IMR-90 (cell line): Measurements from ENCODE around the gene TRIM25. TPM values are rescaled to one million over a fixed set of nuclear protein-coding genes. Genes with fewer than 3 reads are reported as not detected.

Source experiments
- ATAC-seq: fragments of 200-7000 bp; cut with Tn5 transposase; 2 replicates; pipeline ENCODE4 v1.9.1; 2020; ENCODE audit warnings: low read depth, mild to moderate bottlenecking, moderate library complexity
- BruUV-seq: library from RNA; stranded (reverse); fragments of 400-500 nt; replicated peaks from 2 replicates; lab custom pipeline; 2021; lab: Mats Ljungman, UMichigan
- CTCF ChIA-PET: fragments of 300-600 bp; formaldehyde crosslinking; extraction: SDS; loops from one replicate; lab custom pipeline; 2021; ENCODE audit warnings: antibody characterized with exemption; lab: Yijun Ruan, JAX
- POLR2A ChIA-PET: fragments of 300-600 bp; sonication (Branson Sonifier 250); formaldehyde crosslinking; loops from one replicate; lab custom pipeline; 2022; ENCODE audit warnings: antibody characterized with exemption; ENCODE audit not compliant: unreplicated experiment; lab: Charles Lee
- DNase-seq: peaks from one replicate; pipeline ENCODE4 v3.0.0; 2013
- H2AFZ ChIP-seq: replicated peaks from 2 replicates; pipeline ENCODE3; 2013; ENCODE audit warnings: low read length, mild to moderate bottlenecking; ENCODE audit not compliant: poor library complexity
- H2AK5ac ChIP-seq: 2 replicates; pipeline ENCODE4 v1.6.1; 2013; ENCODE audit warnings: low read depth, low read length, inconsistent platforms
- H2AK9ac ChIP-seq: replicated peaks from 2 replicates; pipeline ENCODE3; 2013; ENCODE audit warnings: mild to moderate bottlenecking, low read depth, low read length, moderate library complexity; ENCODE audit not compliant: poor library complexity
- H2BK120ac ChIP-seq: 2 replicates; pipeline ENCODE4 v1.6.1; 2013; ENCODE audit warnings: low read depth, low read length, inconsistent platforms
- H2BK15ac ChIP-seq: 3 replicates; pipeline ENCODE4 v1.6.1; 2013; ENCODE audit warnings: low read depth, low read length, inconsistent platforms
- H2BK20ac ChIP-seq: 2 replicates; pipeline ENCODE4 v1.6.1; 2013; ENCODE audit warnings: low read depth, mild to moderate bottlenecking, inconsistent platforms, low read length, moderate library complexity
- H2BK5ac ChIP-seq: 2 replicates; pipeline ENCODE4 v1.6.1; 2013; ENCODE audit warnings: mild to moderate bottlenecking, low read depth, low read length, inconsistent platforms; ENCODE audit not compliant: poor library complexity, severe bottlenecking
- H3K14ac ChIP-seq: replicated peaks from 2 replicates; pipeline ENCODE4 v1.6.1; 2013; ENCODE audit warnings: low read depth, low read length, inconsistent platforms
- H3K18ac ChIP-seq: 2 replicates; pipeline ENCODE4 v1.6.1; 2013; ENCODE audit warnings: low read depth, low read length, control low read depth
- H3K23ac ChIP-seq: 2 replicates; pipeline ENCODE4 v1.6.1; 2013; ENCODE audit warnings: low read depth, low read length, inconsistent platforms
- H3K27ac ChIP-seq: 2 replicates; pipeline ENCODE4 v1.5.1; 2013; ENCODE audit warnings: mild to moderate bottlenecking, control low read depth, low read length; ENCODE audit not compliant: insufficient read depth
- H3K27me3 ChIP-seq: 2 replicates; pipeline ENCODE4 v1.6.1; 2013; ENCODE audit warnings: low read length; ENCODE audit not compliant: control insufficient read depth, insufficient read depth
- H3K36me3 ChIP-seq: 2 replicates; pipeline ENCODE4 v1.6.1; 2013; ENCODE audit warnings: low read length, mixed read lengths; ENCODE audit not compliant: control insufficient read depth, insufficient read depth
- H3K4ac ChIP-seq: 2 replicates; pipeline ENCODE4 v1.6.1; 2013; ENCODE audit warnings: low read depth, low read length, inconsistent platforms
- H3K4me1 ChIP-seq: 2 replicates; pipeline ENCODE4 v1.6.1; 2013; ENCODE audit warnings: low read length, mixed read lengths; ENCODE audit not compliant: control insufficient read depth, insufficient read depth
- H3K4me2 ChIP-seq: 2 replicates; pipeline ENCODE4 v1.6.1; 2013; ENCODE audit warnings: low read depth, mild to moderate bottlenecking, control low read depth, low read length, moderate library complexity
- H3K4me3 ChIP-seq: 2 replicates; pipeline ENCODE4 v1.5.1; 2013; ENCODE audit warnings: low read depth, mild to moderate bottlenecking, control low read depth, low read length, moderate library complexity; ENCODE audit not compliant: insufficient read depth
- H3K56ac ChIP-seq: 2 replicates; pipeline ENCODE4 v1.6.1; 2013; ENCODE audit warnings: low read length, inconsistent platforms; ENCODE audit not compliant: insufficient read depth; ENCODE audit errors: extremely low read depth
- H3K79me1 ChIP-seq, 2 experiments: 2 replicates each; pipeline ENCODE4 v1.6.1; 2013; ENCODE audit warnings: low read length in 2 of 2, inconsistent platforms in 1 of 2, low read depth in 1 of 2
- H3K9ac ChIP-seq: 2 replicates; pipeline ENCODE4 v1.6.1; 2013; ENCODE audit warnings: low read depth, low read length, control low read depth
- H3K9me1 ChIP-seq: 2 replicates; pipeline ENCODE4 v1.6.1; 2013; ENCODE audit warnings: low read length, inconsistent platforms; ENCODE audit not compliant: insufficient read depth
- H3K9me3 ChIP-seq: 2 replicates; pipeline ENCODE4 v1.6.1; 2013; ENCODE audit warnings: low read length; ENCODE audit not compliant: control insufficient read depth, insufficient read depth
- H4K20me1 ChIP-seq: 2 replicates; pipeline ENCODE4 v1.6.1; 2013; ENCODE audit warnings: low read length, inconsistent platforms; ENCODE audit not compliant: insufficient read depth
- H4K5ac ChIP-seq: 2 replicates; pipeline ENCODE4 v1.6.1; 2013; ENCODE audit warnings: mild to moderate bottlenecking, low read depth, low read length, control low read depth
- H4K8ac ChIP-seq, 2 experiments: 2 replicates each; pipeline ENCODE4 v1.6.1; 2013; ENCODE audit warnings: low read depth in 2 of 2, low read length in 2 of 2, control low read depth in 1 of 2, inconsistent platforms in 1 of 2
- H4K91ac ChIP-seq: 2 replicates; pipeline ENCODE4 v1.6.1; 2013; ENCODE audit warnings: low read depth, low read length, inconsistent platforms; ENCODE audit not compliant: insufficient read depth
- CEBPB ChIP-seq: IDR thresholded peaks from 2 replicates; pipeline ENCODE4 v1.6.1; 2012; ENCODE audit warnings: low read depth, low read length, improper control_type of control experiment
- CHD1 ChIP-seq: IDR thresholded peaks from 2 replicates; pipeline ENCODE4 v1.6.1; 2012; ENCODE audit warnings: low read depth, low read length, improper control_type of control experiment
- FOS ChIP-seq: fragments of 150-350 bp; IDR thresholded peaks from 2 replicates; pipeline ENCODE4 v1.6.1; 2016; ENCODE audit warnings: low read depth, low read length
- NFE2L2 ChIP-seq: fragments of 150-350 bp; IDR thresholded peaks from 2 replicates; pipeline ENCODE4 v1.6.1; 2016; ENCODE audit warnings: low read depth, mild to moderate bottlenecking, low read length
- RAD21 ChIP-seq: IDR thresholded peaks from 2 replicates; pipeline ENCODE4 v1.6.1; 2012; ENCODE audit warnings: low read length, improper control_type of control experiment
- RFX5 ChIP-seq: IDR thresholded peaks from 2 replicates; pipeline ENCODE4 v1.8.0; 2012; ENCODE audit warnings: low read depth, mild to moderate bottlenecking, low read length, moderate library complexity
- WGBS, 2 experiments: methylation state at CpG; one replicate each; pipeline versions ENCODE4 v1.1.5 to v1.1.7; 2013; ENCODE audit warnings: missing lambda C conversion rate in 2 of 2; ENCODE audit not compliant: insufficient read length in 1 of 2; ENCODE audit errors: extremely low coverage in 2 of 2; 5-methylcytosine and 5-hydroxymethylcytosine counted together
- dilution Hi-C: fragments of 300-500 bp; cut with HindIII; formaldehyde crosslinking; loops from one replicate; pipeline ENCODE4 v1.14.3; 2018; ENCODE audit warnings: low sequenced_read_pairs; ENCODE audit not compliant: unreplicated experiment
- in situ Hi-C: fragments of 300-500 bp; cut with MboI; formaldehyde crosslinking; loops from 3 replicates; pipeline ENCODE4 v1.14.3; 2019; ENCODE audit warnings: low sequenced_read_pairs, inconsistent platforms, mixed read lengths
- intact Hi-C: fragments of 100-400 bp; cut with micrococcal nuclease; formaldehyde crosslinking; loops from 2 replicates; pipeline ENCODE4 v1.10.0; 2022
- polyA plus RNA-seq, 3 experiments: library from polyadenylated mRNA; depleted of rRNA; stranded (reverse); fragments of >200 nt; gene quantifications; 2 replicates each; pipeline ENCODE4 v1.2.3, GENCODE V29; 2012; ENCODE audit warnings: low replicate concordance in 1 of 3
- total RNA-seq: library from RNA; depleted of rRNA; stranded (reverse); fragments of >200 nt; gene quantifications from 2 replicates; pipeline ENCODE4 v1.2.3, GENCODE V29; 2012
- TF ChIP-seq, protein P1 (sequence below): conservative IDR thresholded peaks from 2 replicates; pipeline ENCODE4 v1.5.1; 2012; ENCODE audit warnings: mild to moderate bottlenecking, low read depth, low read length, improper control_type of control experiment

TRIM25 gene
- total and polyA plus RNA-seq, 2 of the 4 experiments (the other 2 are of a cell fraction) = 25.5 to 27.5 TPM

DNA sequence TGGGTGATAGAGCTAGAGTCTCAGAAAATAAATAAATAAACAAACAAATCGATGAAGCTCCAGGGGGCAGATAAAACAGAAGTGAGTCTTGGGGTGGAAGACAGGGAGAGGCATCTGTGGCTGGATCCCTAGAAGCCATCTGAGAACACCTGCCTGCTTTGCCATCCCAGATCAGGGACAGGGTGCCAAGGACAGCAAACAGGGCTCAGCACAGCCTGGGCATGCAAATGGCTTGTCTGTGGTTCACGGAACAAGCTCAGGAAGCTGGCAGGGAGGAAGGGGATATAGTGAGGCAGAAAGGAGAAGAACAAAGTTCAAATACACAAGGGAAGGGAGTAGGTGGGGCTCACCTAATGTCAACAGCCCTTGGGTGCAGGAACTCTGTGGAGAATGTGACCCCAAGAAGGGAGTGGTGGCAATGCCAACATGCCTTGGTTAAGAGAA lies 27.5 kb downstream of the TRIM25 start:
- dilution Hi-C loops (no loop called here), in situ Hi-C loops (no loop called here), intact Hi-C loops (no loop called here)
- Histone ChIP-seq H3K27me3 (no peaks in the 10 kb centered on the region), H3K4me3 (no peak overlapping the region), H3K4me2 (no peak overlapping the region), H2AK5ac (no peak overlapping the region), H4K8ac (no peak overlapping the region), H3K18ac (no peak overlapping the region), H2BK20ac (no peak overlapping the region), H4K5ac (no peak overlapping the region), H2AK9ac (no peak overlapping the region), H4K91ac (no peak overlapping the region), H3K9me3 (peaks cover 3% of the 10 kb centered on the region; the same call in 1 of the 2 replicates), H3K4me1 (no peaks in the 10 kb centered on the region), H4K20me1 (no peaks in the 10 kb centered on the region), H2AFZ (no peak overlapping the region), H3K14ac (no peak overlapping the region), H3K23ac (no peak overlapping the region), H2BK15ac (no peak overlapping the region), H3K27ac (no peak overlapping the region), H3K79me1 (0 out of 4 replicates have a peak, but pooled peaks cover 0 to 5% of the 10 kb centered on the region in 2 experiments), H2BK120ac (no peak overlapping the region), H2BK5ac (no peak overlapping the region), H3K36me3 (peaks cover 26% of the 10 kb centered on the region), H3K4ac (no peak overlapping the region), H3K9ac (no peak overlapping the region), H3K9me1 (no peaks in the 10 kb centered on the region; the same call in 1 of the 2 replicates), H3K56ac (no peak overlapping the region)
- DNase-seq = no peak
- BruUV-seq = no TSS peak
- TF ChIP-seq CHD1 = no peak
- no peak for TF ChIP-seq NFE2L2
- no peak for TF ChIP-seq CEBPB
- no peak for TF ChIP-seq RFX5
- no peak for TF ChIP-seq RAD21
- TF ChIP-seq FOS = no peak
- TF ChIP-seq, protein P1, sequence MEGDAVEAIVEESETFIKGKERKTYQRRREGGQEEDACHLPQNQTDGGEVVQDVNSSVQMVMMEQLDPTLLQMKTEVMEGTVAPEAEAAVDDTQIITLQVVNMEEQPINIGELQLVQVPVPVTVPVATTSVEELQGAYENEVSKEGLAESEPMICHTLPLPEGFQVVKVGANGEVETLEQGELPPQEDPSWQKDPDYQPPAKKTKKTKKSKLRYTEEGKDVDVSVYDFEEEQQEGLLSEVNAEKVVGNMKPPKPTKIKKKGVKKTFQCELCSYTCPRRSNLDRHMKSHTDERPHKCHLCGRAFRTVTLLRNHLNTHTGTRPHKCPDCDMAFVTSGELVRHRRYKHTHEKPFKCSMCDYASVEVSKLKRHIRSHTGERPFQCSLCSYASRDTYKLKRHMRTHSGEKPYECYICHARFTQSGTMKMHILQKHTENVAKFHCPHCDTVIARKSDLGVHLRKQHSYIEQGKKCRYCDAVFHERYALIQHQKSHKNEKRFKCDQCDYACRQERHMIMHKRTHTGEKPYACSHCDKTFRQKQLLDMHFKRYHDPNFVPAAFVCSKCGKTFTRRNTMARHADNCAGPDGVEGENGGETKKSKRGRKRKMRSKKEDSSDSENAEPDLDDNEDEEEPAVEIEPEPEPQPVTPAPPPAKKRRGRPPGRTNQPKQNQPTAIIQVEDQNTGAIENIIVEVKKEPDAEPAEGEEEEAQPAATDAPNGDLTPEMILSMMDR = no peak
- ChIA-PET CTCF (no interaction called here), POLR2A (no interaction called here)
- no peak for ATAC-seq
- WGBS, 2 experiments = no CpG with 5 or more reads among the region's 2 CpGs
